ENCODE measurements around the gene CMSS1.

The CMSS1 gene

DNA sequence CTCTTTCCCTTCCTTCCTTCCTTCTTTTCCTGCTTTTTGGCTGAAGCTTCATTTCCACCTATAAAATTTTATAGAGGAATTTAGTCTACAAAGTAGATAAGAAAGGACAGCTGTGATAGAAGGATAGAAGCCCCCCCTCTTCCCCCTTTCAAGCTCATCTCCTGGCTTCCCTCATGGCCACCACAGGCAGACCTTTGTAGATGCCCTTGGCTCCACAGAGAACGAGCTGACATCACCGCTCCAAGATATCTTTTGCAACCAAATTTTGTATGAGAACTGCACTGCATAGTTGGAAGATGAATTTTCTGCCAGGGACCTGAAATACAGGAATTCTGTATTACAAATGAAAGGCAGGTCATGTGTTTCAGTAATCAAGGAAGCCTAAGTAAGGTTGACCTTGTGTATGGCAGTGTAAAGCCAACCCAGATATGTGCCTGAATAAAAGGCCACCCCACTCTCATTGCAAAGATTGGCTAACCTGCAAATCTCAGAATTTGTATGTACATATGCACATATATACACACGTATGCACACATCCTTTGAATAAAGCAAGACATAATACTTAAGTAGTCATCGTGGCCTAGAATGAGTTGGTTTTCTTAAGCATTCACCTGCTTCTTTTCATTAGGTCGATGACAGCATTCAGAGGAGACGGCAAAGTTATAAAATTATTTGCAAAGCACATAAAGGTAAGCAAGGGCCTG, 353.7 kb downstream of the CMSS1 start:
- Mint-ChIP-seq H3K4me1 (peaks cover 27% of the 10 kb centered on the region), H3K9me3 (no peaks in the 10 kb centered on the region), H3K4me3 (no peak overlapping the region), H3K36me3 (ENCODE audit: low read depth) (peaks cover 24% of the 10 kb centered on the region), H3K27ac (peak overlapping the region in 1 of 3 experiments; percentile 14), H3K27me3 (ENCODE audit: low read depth) (no peaks in the 10 kb centered on the region)
- TF ChIP-seq CTCF (IDR thresholded peaks at IDR 0.05; ENCODE audit: unreplicated experiment in 3 of 3), result no peak

GRCh38 chr3:100173961-100174360, 356.3 kb downstream of the CMSS1 start:
- no peak overlapping the region for H3K27ac Mint-ChIP-seq
- no peaks in the 10 kb centered on the region for H3K27me3 Mint-ChIP-seq (ENCODE audit: low read depth)
- peaks cover 46% of the 10 kb centered on the region for H3K36me3 Mint-ChIP-seq (ENCODE audit: low read depth)
- H3K4me3 Mint-ChIP-seq, result no peak overlapping the region
- H3K9me3 Mint-ChIP-seq, result peaks cover 8% of the 10 kb centered on the region
- no peak for TF ChIP-seq CTCF (IDR thresholded peaks at IDR 0.05; ENCODE audit: unreplicated experiment in 3 of 3)
- H3K4me1 Mint-ChIP-seq, result peaks cover 18% of the 10 kb centered on the region

- peaks cover 6% of the 10 kb centered on the region for H3K4me1 Mint-ChIP-seq
- H3K27me3 Mint-ChIP-seq (ENCODE audit: low read depth), result no peaks in the 10 kb centered on the region
- H3K27ac Mint-ChIP-seq, result no peak overlapping the region
- TF ChIP-seq CTCF (IDR thresholded peaks at IDR 0.05; ENCODE audit: unreplicated experiment in 3 of 3), result no peak
- H3K36me3 Mint-ChIP-seq (ENCODE audit: low read depth), result peaks cover 64% of the 10 kb centered on the region
- H3K9me3 Mint-ChIP-seq, result peaks cover 17% of the 10 kb centered on the region
- no peak overlapping the region for H3K4me3 Mint-ChIP-seq
These were observed 358.1 kb downstream of the CMSS1 start for GRCh38 chr3:100175637-100176280.

DNA sequence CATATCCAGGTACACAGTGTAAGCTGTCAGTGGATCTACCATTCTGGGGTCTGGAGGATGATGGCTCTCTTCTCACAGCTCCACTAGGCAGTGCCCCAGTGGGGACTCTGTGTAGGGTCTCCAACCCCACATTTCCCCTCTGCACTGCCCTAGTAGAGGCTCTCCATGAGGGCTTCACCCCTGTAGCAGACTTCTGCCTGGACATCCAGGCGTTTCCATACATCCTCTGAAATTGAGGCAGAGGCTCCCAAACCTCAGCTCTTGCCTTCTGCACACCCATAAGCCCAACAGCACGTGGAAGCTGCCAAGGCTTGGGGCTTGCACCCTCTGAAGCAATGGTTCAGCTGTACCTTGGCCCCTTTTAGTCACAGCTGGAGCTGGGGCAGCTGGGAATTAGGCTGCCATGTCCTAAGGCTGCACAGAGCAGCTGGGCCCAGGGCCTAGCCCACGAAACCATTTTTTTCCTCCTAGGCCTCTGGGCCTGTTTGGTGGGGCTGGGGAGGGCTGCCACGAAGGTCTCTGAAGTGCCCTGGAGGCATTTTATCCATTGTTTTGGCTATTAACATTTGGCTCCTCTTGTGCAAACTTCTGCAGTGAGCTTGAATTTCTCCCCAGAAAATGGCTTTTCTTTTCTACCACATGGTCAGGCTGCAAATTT, 362.2 kb downstream of the CMSS1 start:
- H3K27ac Mint-ChIP-seq, result no peak overlapping the region

DNA sequence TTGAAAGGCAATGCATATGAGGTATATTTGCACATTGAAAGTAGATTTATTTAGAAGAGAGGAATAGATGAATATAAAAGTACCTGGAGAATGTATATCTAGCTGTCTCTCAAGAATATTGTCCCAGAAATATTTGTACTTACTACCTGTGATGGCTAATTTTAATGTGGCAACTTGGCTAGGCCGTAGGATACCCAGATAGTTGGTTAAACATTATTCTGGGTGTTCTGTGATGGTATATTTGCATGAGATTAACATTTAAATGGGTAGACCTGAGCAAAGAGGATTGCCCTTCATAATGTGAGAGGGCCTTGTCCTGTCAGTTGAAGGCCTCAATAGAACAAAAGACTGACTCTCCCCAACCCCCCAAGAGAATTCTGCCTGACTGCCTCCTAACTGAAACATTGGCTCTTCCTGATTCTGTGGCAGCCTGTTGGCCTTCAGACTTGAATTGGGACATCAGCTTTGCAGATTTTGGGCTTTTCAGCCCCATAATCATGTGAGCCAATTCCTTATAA, 366.0 kb downstream of the CMSS1 start:
- H3K4me3 Mint-ChIP-seq, result no peak overlapping the region
- peaks cover 30% of the 10 kb centered on the region for H3K36me3 Mint-ChIP-seq (ENCODE audit: low read depth)
- H3K4me1 Mint-ChIP-seq, result peaks cover 10% of the 10 kb centered on the region
- TF ChIP-seq CTCF (IDR thresholded peaks at IDR 0.05; ENCODE audit: unreplicated experiment in 3 of 3), result no peak
- no peak overlapping the region for H3K27ac Mint-ChIP-seq
- H3K27me3 Mint-ChIP-seq (ENCODE audit: low read depth), result no peaks in the 10 kb centered on the region
- H3K9me3 Mint-ChIP-seq, result peaks cover 21% of the 10 kb centered on the region

More for the DNA sequence above, 362.2 kb downstream of the CMSS1 start:
- no peaks in the 10 kb centered on the region for H3K27me3 Mint-ChIP-seq (ENCODE audit: low read depth)
- H3K4me3 Mint-ChIP-seq, result no peak overlapping the region
- H3K4me1 Mint-ChIP-seq, result peaks cover under 1% of the 10 kb centered on the region
- H3K9me3 Mint-ChIP-seq, result peaks cover 24% of the 10 kb centered on the region
- H3K36me3 Mint-ChIP-seq (ENCODE audit: low read depth), result peaks cover 64% of the 10 kb centered on the region
- TF ChIP-seq CTCF (IDR thresholded peaks at IDR 0.05; ENCODE audit: unreplicated experiment in 3 of 3), result no peak

Data from nephron (organoid).